Limb (tissue), 2 donors: ENCODE results near the gene RBM10.

ENCODE experiments used
- DNase-seq, 2 donors: peaks; one replicate each; pipeline ENCODE4 v3.0.0-alpha.2; 2016; ENCODE audit errors: extremely low spot score in 2 of 2

The RBM10 gene

DNA sequence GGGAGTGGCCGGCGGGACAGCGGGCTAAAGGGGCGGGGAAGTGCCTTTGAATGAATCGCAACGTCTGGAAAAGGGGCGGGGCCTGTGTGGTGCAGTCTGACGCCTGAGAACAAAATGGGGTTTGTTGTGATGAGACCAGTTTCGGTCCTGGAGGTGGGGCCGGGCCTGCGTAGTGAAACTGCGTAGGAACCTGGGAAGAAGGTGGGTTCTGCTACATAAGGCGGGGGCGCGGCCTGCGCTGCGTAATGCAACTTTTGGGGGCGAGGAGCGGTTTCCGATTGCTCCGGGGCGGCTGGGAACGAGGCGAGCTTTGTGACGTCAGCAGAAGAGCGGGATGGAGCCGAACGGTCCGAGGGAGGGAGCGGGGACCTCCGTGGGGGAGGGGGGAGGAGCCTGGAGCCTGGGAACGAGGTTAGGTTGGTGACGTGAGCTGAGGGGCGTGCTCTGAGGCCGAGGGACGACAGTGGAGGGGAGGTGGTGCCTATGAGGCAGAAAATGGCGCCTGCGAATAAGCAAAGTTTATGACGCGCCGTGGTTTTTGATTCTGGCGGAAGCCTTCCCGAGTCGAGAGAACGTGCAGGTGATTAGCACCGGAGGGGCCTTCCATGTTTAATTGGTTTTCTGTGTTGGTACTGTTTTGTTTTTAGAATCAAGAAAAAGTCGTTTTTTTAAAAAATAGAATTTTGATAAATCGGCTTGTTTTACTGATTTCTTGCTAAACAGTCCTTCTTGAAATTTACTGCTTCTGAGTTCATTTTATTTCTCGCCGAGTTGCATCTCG is 88.5 kb downstream of the RBM10 start:
- peak; percentile 90 to 96 for DNase-seq

- no peak for DNase-seq
Observed at GRCh38 chrX:47234583-47234982, 89.6 kb downstream of the RBM10 start.

- no peak for DNase-seq
Observed at GRCh38 chrX:47235691-47236103, 90.7 kb downstream of the RBM10 start.
